ENCODE measurements around the gene SHANK1.
A peak's percentile ranks its signal among the peaks of the same experiment; 100 is the strongest.

SHANK1 gene

GRCh38 chr19:50688766-50689165 lies 30.8 kb downstream of the SHANK1 start:
- no peak for DNase-seq (ENCODE audit: low read depth in 1 of 2, low spot score in 1 of 2)
- Histone ChIP-seq H3K4me3 (replicated peaks; ENCODE audit: insufficient read depth, low read length) (no peak overlapping the region), H3K27ac (replicated peaks) (no peak overlapping the region), H3K27me3 (ENCODE audit: insufficient read depth, poor library complexity, severe bottlenecking) (peaks cover 4% of the 10 kb centered on the region)
- no peak for TF ChIP-seq SPI1 (IDR thresholded peaks at IDR 0.05; ENCODE audit: borderline replicate concordance, low read depth)
- no peak for TF ChIP-seq CTCF (IDR thresholded peaks at IDR 0.05; ENCODE audit: insufficient read depth, low read length)
- TF ChIP-seq REST (IDR thresholded peaks at IDR 0.05; ENCODE audit: insufficient replicate concordance, low read depth): no peak
- no peak for TF ChIP-seq POLR2AphosphoS5 (IDR thresholded peaks at IDR 0.05; ENCODE audit: low read depth)
- TF ChIP-seq GABPA (IDR thresholded peaks at IDR 0.05; ENCODE audit: low read depth): no peak

- no peak overlapping the region for H3K4me3 ChIP-seq (replicated peaks; ENCODE audit: insufficient read depth, low read length)
- H3K27ac ChIP-seq (replicated peaks): no peak overlapping the region
- no peak for DNase-seq (ENCODE audit: low read depth in 1 of 2, low spot score in 1 of 2)
- no peak for TF ChIP-seq POLR2AphosphoS5 (IDR thresholded peaks at IDR 0.05; ENCODE audit: low read depth)
- TF ChIP-seq REST (IDR thresholded peaks at IDR 0.05; ENCODE audit: insufficient replicate concordance, low read depth): no peak
- no peak for TF ChIP-seq SPI1 (IDR thresholded peaks at IDR 0.05; ENCODE audit: borderline replicate concordance, low read depth)
- no peak for TF ChIP-seq CTCF (IDR thresholded peaks at IDR 0.05; ENCODE audit: insufficient read depth, low read length)
- TF ChIP-seq GABPA (IDR thresholded peaks at IDR 0.05; ENCODE audit: low read depth): no peak
- no peaks in the 10 kb centered on the region for H3K27me3 ChIP-seq (ENCODE audit: insufficient read depth, poor library complexity, severe bottlenecking)
Measured at GRCh38 chr19:50686310-50687032, 33.1 kb downstream of the SHANK1 start.

- Histone ChIP-seq H3K4me3 (replicated peaks; ENCODE audit: insufficient read depth, low read length) (no peak overlapping the region), H3K27ac (replicated peaks) (no peak overlapping the region), H3K27me3 (ENCODE audit: insufficient read depth, poor library complexity, severe bottlenecking) (no peaks in the 10 kb centered on the region)
- no peak for TF ChIP-seq SPI1 (IDR thresholded peaks at IDR 0.05; ENCODE audit: borderline replicate concordance, low read depth)
- no peak for TF ChIP-seq CTCF (IDR thresholded peaks at IDR 0.05; ENCODE audit: insufficient read depth, low read length)
- no peak for TF ChIP-seq REST (IDR thresholded peaks at IDR 0.05; ENCODE audit: insufficient replicate concordance, low read depth)
- TF ChIP-seq GABPA (IDR thresholded peaks at IDR 0.05; ENCODE audit: low read depth): no peak
- TF ChIP-seq POLR2AphosphoS5 (IDR thresholded peaks at IDR 0.05; ENCODE audit: low read depth): no peak
- DNase-seq (ENCODE audit: low read depth in 1 of 2, low spot score in 1 of 2): peak; percentile 28 to 61
Measured at GRCh38 chr19:50679177-50680125, 40.2 kb downstream of the SHANK1 start.

Data from HL-60 (cell line).